SH-SY5Y (cell line): ENCODE results near the gene NET1.

Source experiments
- GATA2 ChIP-seq: IDR thresholded peaks from 2 replicates; pipeline ENCODE4 v1.6.1; 2011; ENCODE audit warnings: mild to moderate bottlenecking, low read depth, low read length
- GATA3 ChIP-seq: IDR thresholded peaks from 2 replicates; pipeline ENCODE4 v1.6.1; 2011; ENCODE audit warnings: low read depth, mild to moderate bottlenecking, low read length, moderate library complexity

GRCh38 chr10:5453749-5454489 lies 41.6 kb downstream of the NET1 start:
- TF ChIP-seq GATA3 (no peak), GATA2 (no peak)
